DOHH2 (cell line): Measurements from ENCODE around the gene PEMT.

Source experiments
- EZH2phosphoT487 ChIP-seq: fragments of 200-600 bp; sonication (generic); IDR thresholded peaks from 2 replicates; pipeline ENCODE4 v1.6.1; 2017; ENCODE audit warnings: borderline replicate concordance, mild to moderate bottlenecking, antibody characterized with exemption, low read length, moderate library complexity, mixed read lengths
- TF ChIP-seq, protein P1 (sequence below): fragments of 200-600 bp; sonication (generic); IDR thresholded peaks from one replicate; pipeline ENCODE4 v1.5.1; 2014; ENCODE audit warnings: antibody characterized with exemption, mild to moderate bottlenecking, low read depth, low read length; ENCODE audit not compliant: poor library complexity, severe bottlenecking

- TF ChIP-seq, protein P1, sequence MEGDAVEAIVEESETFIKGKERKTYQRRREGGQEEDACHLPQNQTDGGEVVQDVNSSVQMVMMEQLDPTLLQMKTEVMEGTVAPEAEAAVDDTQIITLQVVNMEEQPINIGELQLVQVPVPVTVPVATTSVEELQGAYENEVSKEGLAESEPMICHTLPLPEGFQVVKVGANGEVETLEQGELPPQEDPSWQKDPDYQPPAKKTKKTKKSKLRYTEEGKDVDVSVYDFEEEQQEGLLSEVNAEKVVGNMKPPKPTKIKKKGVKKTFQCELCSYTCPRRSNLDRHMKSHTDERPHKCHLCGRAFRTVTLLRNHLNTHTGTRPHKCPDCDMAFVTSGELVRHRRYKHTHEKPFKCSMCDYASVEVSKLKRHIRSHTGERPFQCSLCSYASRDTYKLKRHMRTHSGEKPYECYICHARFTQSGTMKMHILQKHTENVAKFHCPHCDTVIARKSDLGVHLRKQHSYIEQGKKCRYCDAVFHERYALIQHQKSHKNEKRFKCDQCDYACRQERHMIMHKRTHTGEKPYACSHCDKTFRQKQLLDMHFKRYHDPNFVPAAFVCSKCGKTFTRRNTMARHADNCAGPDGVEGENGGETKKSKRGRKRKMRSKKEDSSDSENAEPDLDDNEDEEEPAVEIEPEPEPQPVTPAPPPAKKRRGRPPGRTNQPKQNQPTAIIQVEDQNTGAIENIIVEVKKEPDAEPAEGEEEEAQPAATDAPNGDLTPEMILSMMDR: no peak
- no peak for TF ChIP-seq EZH2phosphoT487
These were observed 43.6 kb upstream of the PEMT start for GRCh38 chr17:17635126-17635525.
